WTC11 (cell line): ENCODE data around the gene MYMX. TPM values are rescaled to one million over a fixed set of nuclear protein-coding genes. Genes with fewer than 3 reads are reported as not detected.

ENCODE experiments used
- ATF1 ChIP-seq: sonication (generic); formaldehyde crosslinking; IDR thresholded peaks from 2 replicates; pipeline ENCODE4 v1.8.1; 2023; ENCODE audit warnings: mild to moderate bottlenecking, moderate library complexity, missing genetic modification reagents
- CREM ChIP-seq: sonication (generic); formaldehyde crosslinking; IDR thresholded peaks from 2 replicates; pipeline ENCODE4 v1.8.1; 2022; ENCODE audit warnings: mild to moderate bottlenecking, missing genetic modification reagents, moderate library complexity
- CTCF ChIP-seq: fragments of 200-600 bp; IDR thresholded peaks from 2 replicates; pipeline ENCODE4 v1.8.0; 2022; ENCODE audit warnings: antibody characterized with exemption
- ERG ChIP-seq: fragments of 250-450 bp; sonication (Bioruptor Pico); IDR thresholded peaks from 2 replicates; pipeline ENCODE4 v1.8.0; 2021; ENCODE audit warnings: mild to moderate bottlenecking
- FOXP4 ChIP-seq: sonication (generic); formaldehyde crosslinking; IDR thresholded peaks from 2 replicates; pipeline ENCODE4 v1.8.0; 2022; ENCODE audit warnings: mild to moderate bottlenecking, missing genetic modification reagents
- IRF1 ChIP-seq: sonication (generic); formaldehyde crosslinking; IDR thresholded peaks from 2 replicates; pipeline ENCODE4 v1.8.0; 2023; ENCODE audit warnings: missing genetic modification reagents
- NFYB ChIP-seq: sonication (generic); formaldehyde crosslinking; conservative IDR thresholded peaks from 2 replicates; pipeline ENCODE4 v1.8.0; 2022; ENCODE audit warnings: low read depth, missing genetic modification reagents
- OVOL2 ChIP-seq: fragments of 250-450 bp; sonication (Bioruptor Pico); IDR thresholded peaks from 2 replicates; pipeline ENCODE4 v1.9.0; 2021; ENCODE audit warnings: mild to moderate bottlenecking, borderline replicate concordance
- PRDM15 ChIP-seq: sonication (generic); formaldehyde crosslinking; IDR thresholded peaks from 2 replicates; pipeline ENCODE4 v1.8.0; 2022; ENCODE audit warnings: missing genetic modification reagents
- PRRX2 ChIP-seq: fragments of 250-450 bp; sonication (Bioruptor Pico); IDR thresholded peaks from 2 replicates; pipeline ENCODE4 v1.8.0; 2021; ENCODE audit warnings: mild to moderate bottlenecking
- SP1 ChIP-seq: sonication (generic); formaldehyde crosslinking; conservative IDR thresholded peaks from 2 replicates; pipeline ENCODE4 v1.8.1; 2022; ENCODE audit warnings: missing genetic modification reagents
- ZNF396 ChIP-seq: fragments of 250-450 bp; sonication (Bioruptor Pico); IDR thresholded peaks from 2 replicates; pipeline ENCODE4 v1.8.0; 2021; ENCODE audit warnings: mild to moderate bottlenecking, moderate library complexity, borderline replicate concordance
- ZNF416 ChIP-seq: fragments of 250-450 bp; sonication (Bioruptor Pico); IDR thresholded peaks from 2 replicates; pipeline ENCODE4 v1.9.0; 2021; ENCODE audit warnings: mild to moderate bottlenecking, inconsistent platforms
- total RNA-seq: library from RNA; stranded (reverse); gene quantifications from 3 replicates; pipeline ENCODE4 v1.2.3, GENCODE V29; 2021
- TF ChIP-seq, protein P1 (sequence below): sonication (generic); formaldehyde crosslinking; IDR thresholded peaks from 2 replicates; pipeline ENCODE4 v1.8.1; 2023; ENCODE audit warnings: mild to moderate bottlenecking, moderate library complexity, missing genetic modification reagents
- TF ChIP-seq, protein P2 (sequence below): fragments of 250-450 bp; sonication (Bioruptor Pico); IDR thresholded peaks from 2 replicates; pipeline ENCODE4 v2.1.2; 2022; ENCODE audit warnings: mild to moderate bottlenecking, moderate library complexity
- TF ChIP-seq, protein P3 (sequence below): fragments of 250-450 bp; sonication (Bioruptor Pico); conservative IDR thresholded peaks from 2 replicates; pipeline ENCODE4 v1.9.0; 2021; ENCODE audit warnings: mild to moderate bottlenecking
- TF ChIP-seq, protein P4 (sequence below): sonication (generic); formaldehyde crosslinking; IDR thresholded peaks from 2 replicates; pipeline ENCODE4 v1.8.0; 2022; ENCODE audit warnings: mild to moderate bottlenecking, missing genetic modification reagents

The MYMX gene
- total RNA-seq, 1 experiment from 2014 or later = 3.9 TPM

GRCh38 chr6:44237813-44238433 lies 21.2 kb downstream of the MYMX start (continued):
- TF ChIP-seq, protein P1, sequence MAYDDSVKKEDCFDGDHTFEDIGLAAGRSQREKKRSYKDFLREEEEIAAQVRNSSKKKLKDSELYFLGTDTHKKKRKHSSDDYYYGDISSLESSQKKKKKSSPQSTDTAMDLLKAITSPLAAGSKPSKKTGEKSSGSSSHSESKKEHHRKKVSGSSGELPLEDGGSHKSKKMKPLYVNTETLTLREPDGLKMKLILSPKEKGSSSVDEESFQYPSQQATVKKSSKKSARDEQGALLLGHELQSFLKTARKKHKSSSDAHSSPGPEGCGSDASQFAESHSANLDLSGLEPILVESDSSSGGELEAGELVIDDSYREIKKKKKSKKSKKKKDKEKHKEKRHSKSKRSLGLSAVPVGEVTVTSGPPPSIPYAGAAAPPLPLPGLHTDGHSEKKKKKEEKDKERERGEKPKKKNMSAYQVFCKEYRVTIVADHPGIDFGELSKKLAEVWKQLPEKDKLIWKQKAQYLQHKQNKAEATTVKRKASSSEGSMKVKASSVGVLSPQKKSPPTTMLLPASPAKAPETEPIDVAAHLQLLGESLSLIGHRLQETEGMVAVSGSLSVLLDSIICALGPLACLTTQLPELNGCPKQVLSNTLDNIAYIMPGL (CRISPR knock-in tag) = peak; percentile 97
- peak; percentile 67; the same call in 1 of the 2 replicates for TF ChIP-seq IRF1 (CRISPR knock-in tag)
- TF ChIP-seq NFYB (CRISPR knock-in tag) = no peak
- 0 out of 2 replicates have a peak, but pooled peaks have one; percentile 32 for TF ChIP-seq ERG (CRISPR knock-in tag)
- TF ChIP-seq SP1 (CRISPR knock-in tag) = peak; percentile 40; the same call in 1 of the 2 replicates
- no peak for TF ChIP-seq OVOL2 (CRISPR knock-in tag)
- peak; percentile 90 for TF ChIP-seq CTCF
- TF ChIP-seq PRRX2 (CRISPR knock-in tag) = peak; percentile 89
- TF ChIP-seq PRDM15 = 0 out of 2 replicates have a peak, but pooled peaks have one; percentile 29
- TF ChIP-seq ZNF396 = no peak
- no peak for TF ChIP-seq ZNF416 (CRISPR knock-in tag)
- TF ChIP-seq, protein P2, sequence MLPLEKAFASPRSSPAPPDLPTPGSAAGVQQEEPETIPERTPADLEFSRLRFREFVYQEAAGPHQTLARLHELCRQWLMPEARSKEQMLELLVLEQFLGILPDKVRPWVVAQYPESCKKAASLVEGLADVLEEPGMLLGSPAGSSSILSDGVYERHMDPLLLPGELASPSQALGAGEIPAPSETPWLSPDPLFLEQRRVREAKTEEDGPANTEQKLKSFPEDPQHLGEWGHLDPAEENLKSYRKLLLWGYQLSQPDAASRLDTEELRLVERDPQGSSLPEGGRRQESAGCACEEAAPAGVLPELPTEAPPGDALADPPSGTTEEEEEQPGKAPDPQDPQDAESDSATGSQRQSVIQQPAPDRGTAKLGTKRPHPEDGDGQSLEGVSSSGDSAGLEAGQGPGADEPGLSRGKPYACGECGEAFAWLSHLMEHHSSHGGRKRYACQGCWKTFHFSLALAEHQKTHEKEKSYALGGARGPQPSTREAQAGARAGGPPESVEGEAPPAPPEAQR (CRISPR knock-in tag) = no peak
- TF ChIP-seq, protein P3, sequence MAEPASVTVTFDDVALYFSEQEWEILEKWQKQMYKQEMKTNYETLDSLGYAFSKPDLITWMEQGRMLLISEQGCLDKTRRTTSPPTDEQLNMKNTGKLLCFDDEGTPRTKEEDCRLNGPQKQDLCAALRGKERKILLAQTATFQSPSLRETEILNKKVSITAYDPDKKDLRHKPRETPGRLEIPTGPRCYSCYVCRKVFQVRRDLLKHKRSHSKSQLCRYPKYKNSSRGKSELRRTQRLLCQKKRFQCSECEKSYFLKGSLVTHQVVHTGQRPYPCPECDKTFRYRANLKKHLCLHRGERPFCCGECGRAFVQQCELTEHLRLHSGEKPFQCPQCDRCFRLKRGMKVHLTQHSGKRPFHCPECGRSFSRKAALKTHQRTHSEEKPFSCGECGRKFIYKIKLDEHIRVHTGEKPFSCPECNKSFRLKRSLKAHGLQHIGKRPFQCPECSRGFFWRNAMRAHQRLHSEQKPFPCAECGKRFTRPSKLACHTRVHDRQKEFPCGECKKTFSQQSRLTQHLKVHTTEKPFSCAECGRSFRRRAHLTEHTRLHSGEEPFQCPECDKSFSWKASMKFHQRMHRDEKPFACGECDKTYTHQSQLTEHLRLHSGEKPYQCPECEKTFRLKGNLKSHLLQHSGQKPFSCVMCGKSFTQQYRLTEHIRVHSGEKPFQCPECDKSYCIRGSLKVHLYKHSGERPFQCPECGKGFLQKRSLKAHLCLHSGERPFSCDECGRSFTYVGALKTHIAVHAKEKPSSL = peak; percentile 63; the same call in 1 of the 2 replicates
- 0 out of 2 replicates have a peak, but pooled peaks have one; percentile 68 for TF ChIP-seq ATF1 (CRISPR knock-in tag)
- TF ChIP-seq, protein P4, sequence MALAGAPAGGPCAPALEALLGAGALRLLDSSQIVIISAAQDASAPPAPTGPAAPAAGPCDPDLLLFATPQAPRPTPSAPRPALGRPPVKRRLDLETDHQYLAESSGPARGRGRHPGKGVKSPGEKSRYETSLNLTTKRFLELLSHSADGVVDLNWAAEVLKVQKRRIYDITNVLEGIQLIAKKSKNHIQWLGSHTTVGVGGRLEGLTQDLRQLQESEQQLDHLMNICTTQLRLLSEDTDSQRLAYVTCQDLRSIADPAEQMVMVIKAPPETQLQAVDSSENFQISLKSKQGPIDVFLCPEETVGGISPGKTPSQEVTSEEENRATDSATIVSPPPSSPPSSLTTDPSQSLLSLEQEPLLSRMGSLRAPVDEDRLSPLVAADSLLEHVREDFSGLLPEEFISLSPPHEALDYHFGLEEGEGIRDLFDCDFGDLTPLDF (CRISPR knock-in tag) = no peak
- TF ChIP-seq CREM (CRISPR knock-in tag) = peak; percentile 84
- TF ChIP-seq FOXP4 = peak; percentile 74; the same call in 1 of the 2 replicates
